HCT116 (cell line): Measurements from ENCODE around the gene IPO5.

Experiments
- CEBPB ChIP-seq: IDR thresholded peaks from 2 replicates; pipeline ENCODE4 v1.6.1; 2012; ENCODE audit warnings: low read depth
- EZH2 ChIP-seq: fragments of 200-600 bp; sonication (generic); IDR thresholded peaks from 2 replicates; pipeline ENCODE4 v1.6.1; 2017; ENCODE audit warnings: antibody characterized with exemption, mixed run types
- POLR2A ChIP-seq: IDR thresholded peaks from 2 replicates; pipeline ENCODE4 v1.7.0; 2011; ENCODE audit warnings: borderline replicate concordance; ENCODE audit not compliant: insufficient read depth, insufficient read length; ENCODE audit errors: extremely low read depth
- POLR2AphosphoS5 ChIP-seq: IDR thresholded peaks from 2 replicates; pipeline ENCODE4 v1.6.1; 2011; ENCODE audit warnings: mild to moderate bottlenecking, low read depth, low read length, moderate library complexity
- TF ChIP-seq, protein P1 (sequence below), 3 experiments: fragments of 200-600 bp in 1 of 3; sonication (generic) in 1 of 3; IDR thresholded peaks in 2 of 3; conservative IDR thresholded peaks in 1 of 3; 2 replicates each; pipeline ENCODE4 v1.5.1; 2012 to 2017; ENCODE audit warnings: low read depth in 2 of 3, low read length in 2 of 3, antibody characterized with exemption in 1 of 3, borderline replicate concordance in 1 of 3, control low read depth in 1 of 3, mild to moderate bottlenecking in 1 of 3, mixed read lengths in 1 of 3, mixed run types in 1 of 3, moderate library complexity in 1 of 3; ENCODE audit not compliant: insufficient read depth in 1 of 3
- TF ChIP-seq, protein P2 (sequence below): IDR thresholded peaks from 2 replicates; pipeline ENCODE4 v1.6.1; 2011; ENCODE audit warnings: mild to moderate bottlenecking, low read length, moderate library complexity; ENCODE audit not compliant: insufficient replicate concordance; ENCODE audit errors: extremely low read depth

DNA sequence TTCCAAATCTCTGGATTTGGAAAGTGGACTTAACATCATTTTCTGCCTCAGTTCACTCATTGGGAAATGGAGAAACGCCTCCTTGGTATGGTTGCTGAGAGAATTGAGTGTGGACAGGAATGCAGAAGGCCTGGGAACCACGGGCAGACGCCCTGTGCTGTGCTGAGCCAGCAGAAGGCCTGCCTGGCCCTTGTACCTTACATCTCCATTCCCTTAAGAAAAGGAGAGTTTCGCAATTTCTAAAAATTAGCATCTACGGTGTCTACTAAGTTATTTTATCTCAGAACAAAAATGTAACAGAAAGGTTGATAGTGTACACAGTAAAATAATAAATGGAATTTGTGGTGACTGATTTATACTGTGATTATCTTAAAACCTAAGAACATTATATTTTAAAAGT is 78.7 kb downstream of the IPO5 start:
- TF ChIP-seq CEBPB (no peak), EZH2 (no peak), POLR2AphosphoS5 (no peak), POLR2A (no peak)
- TF ChIP-seq, protein P1, sequence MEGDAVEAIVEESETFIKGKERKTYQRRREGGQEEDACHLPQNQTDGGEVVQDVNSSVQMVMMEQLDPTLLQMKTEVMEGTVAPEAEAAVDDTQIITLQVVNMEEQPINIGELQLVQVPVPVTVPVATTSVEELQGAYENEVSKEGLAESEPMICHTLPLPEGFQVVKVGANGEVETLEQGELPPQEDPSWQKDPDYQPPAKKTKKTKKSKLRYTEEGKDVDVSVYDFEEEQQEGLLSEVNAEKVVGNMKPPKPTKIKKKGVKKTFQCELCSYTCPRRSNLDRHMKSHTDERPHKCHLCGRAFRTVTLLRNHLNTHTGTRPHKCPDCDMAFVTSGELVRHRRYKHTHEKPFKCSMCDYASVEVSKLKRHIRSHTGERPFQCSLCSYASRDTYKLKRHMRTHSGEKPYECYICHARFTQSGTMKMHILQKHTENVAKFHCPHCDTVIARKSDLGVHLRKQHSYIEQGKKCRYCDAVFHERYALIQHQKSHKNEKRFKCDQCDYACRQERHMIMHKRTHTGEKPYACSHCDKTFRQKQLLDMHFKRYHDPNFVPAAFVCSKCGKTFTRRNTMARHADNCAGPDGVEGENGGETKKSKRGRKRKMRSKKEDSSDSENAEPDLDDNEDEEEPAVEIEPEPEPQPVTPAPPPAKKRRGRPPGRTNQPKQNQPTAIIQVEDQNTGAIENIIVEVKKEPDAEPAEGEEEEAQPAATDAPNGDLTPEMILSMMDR (IDR thresholded peaks at IDR 0.05 in 2 of 3, conservative IDR thresholded peaks at IDR 0.05 in 1 of 3; ENCODE audit: borderline replicate concordance in 1 of 3, insufficient read depth in 1 of 3, low read depth in 2 of 3, low read length in 2 of 3) = no peak
- TF ChIP-seq, protein P2, sequence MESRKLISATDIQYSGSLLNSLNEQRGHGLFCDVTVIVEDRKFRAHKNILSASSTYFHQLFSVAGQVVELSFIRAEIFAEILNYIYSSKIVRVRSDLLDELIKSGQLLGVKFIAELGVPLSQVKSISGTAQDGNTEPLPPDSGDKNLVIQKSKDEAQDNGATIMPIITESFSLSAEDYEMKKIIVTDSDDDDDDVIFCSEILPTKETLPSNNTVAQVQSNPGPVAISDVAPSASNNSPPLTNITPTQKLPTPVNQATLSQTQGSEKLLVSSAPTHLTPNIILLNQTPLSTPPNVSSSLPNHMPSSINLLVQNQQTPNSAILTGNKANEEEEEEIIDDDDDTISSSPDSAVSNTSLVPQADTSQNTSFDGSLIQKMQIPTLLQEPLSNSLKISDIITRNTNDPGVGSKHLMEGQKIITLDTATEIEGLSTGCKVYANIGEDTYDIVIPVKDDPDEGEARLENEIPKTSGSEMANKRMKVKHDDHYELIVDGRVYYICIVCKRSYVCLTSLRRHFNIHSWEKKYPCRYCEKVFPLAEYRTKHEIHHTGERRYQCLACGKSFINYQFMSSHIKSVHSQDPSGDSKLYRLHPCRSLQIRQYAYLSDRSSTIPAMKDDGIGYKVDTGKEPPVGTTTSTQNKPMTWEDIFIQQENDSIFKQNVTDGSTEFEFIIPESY = no peak
